Activated naive CD4-positive, alpha-beta T cell treated with anti-CD3 and anti-CD28 coated beads for 36 hours (primary cell): ENCODE results near the gene ISL2. TPM values are rescaled to one million over a fixed set of nuclear protein-coding genes. Genes with fewer than 3 reads are reported as not detected.

Experiments
- CTCF ChIA-PET: fragments of 350-600 bp; sonication (Branson Sonifier 250); formaldehyde crosslinking; loops from one replicate; lab custom pipeline; 2021; ENCODE audit warnings: antibody characterized with exemption; lab: Charles Lee
- DNase-seq: peaks from one replicate; pipeline ENCODE4 v3.0.0-alpha.2; 2020
- H3K27ac Mint-ChIP-seq: one replicate; pipeline ENCODE4 v1.8.0; 2021; ENCODE audit warnings: mild to moderate bottlenecking, mixed read lengths
- H3K27me3 Mint-ChIP-seq: one replicate; pipeline ENCODE4 v1.8.0; 2021; ENCODE audit warnings: low read depth, mixed read lengths
- H3K36me3 Mint-ChIP-seq: one replicate; pipeline ENCODE4 v1.8.0; 2021; ENCODE audit warnings: low read depth, mixed read lengths
- H3K4me1 Mint-ChIP-seq: one replicate; pipeline ENCODE4 v1.8.0; 2021; ENCODE audit warnings: low read depth, mixed read lengths
- H3K4me3 Mint-ChIP-seq: one replicate; pipeline ENCODE4 v1.8.0; 2021; ENCODE audit warnings: mild to moderate bottlenecking, moderate library complexity, mixed read lengths
- H3K9me3 Mint-ChIP-seq: one replicate; pipeline ENCODE4 v1.8.0; 2021; ENCODE audit warnings: mixed read lengths
- intact Hi-C: fragments of 100-400 bp; cut with micrococcal nuclease; formaldehyde crosslinking; loops from one replicate; pipeline ENCODE4 v1.15.1; 2023
- total RNA-seq, 2 experiments: library from RNA; stranded (reverse); gene quantifications; one replicate each; pipeline ENCODE4 v1.2.3, GENCODE V29; 2021

Gene ISL2
- total RNA-seq, 2 experiments from 2014 or later = not detected

DNA sequence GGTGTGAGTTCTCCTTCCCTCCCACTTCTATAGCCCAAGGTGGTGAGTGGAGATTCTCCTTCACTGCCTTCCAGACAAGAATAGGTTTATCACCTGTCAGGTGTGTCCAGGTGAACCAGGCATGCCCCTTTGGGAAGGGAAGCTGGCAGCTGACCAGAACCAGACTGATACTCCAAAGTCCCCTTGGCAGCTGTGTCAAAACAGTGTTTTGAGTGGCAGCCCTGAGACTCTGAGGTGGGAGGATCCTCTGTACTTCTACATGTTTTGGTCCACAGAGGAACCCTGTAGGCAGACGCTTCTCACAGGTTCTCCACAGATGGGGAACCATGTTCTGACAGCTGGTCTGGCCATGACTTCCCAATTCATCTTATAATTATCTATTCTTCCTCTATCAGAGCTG is 30.1 kb downstream of the ISL2 start:
- CTCF ChIA-PET = interaction anchor here (0.7 kb wide), 1 partner anchor 685 kb away, joined by 3 read pairs; no protein-coding TSS in a partner anchor
- DNase-seq = no peak
- Mint-ChIP-seq H3K4me1 (no peaks in the 10 kb centered on the region), H3K27me3 (no peaks in the 10 kb centered on the region), H3K4me3 (no peak overlapping the region), H3K36me3 (peaks cover 1% of the 10 kb centered on the region), H3K27ac (no peak overlapping the region), H3K9me3 (no peaks in the 10 kb centered on the region)
- intact Hi-C loops = no loop called here

- DNase-seq = no peak
- Mint-ChIP-seq H3K9me3 (no peaks in the 10 kb centered on the region), H3K4me1 (no peaks in the 10 kb centered on the region), H3K27me3 (no peaks in the 10 kb centered on the region), H3K27ac (no peak overlapping the region), H3K36me3 (peaks cover 9% of the 10 kb centered on the region), H3K4me3 (no peak overlapping the region)
- intact Hi-C loops = no loop called here
- CTCF ChIA-PET = no interaction called here
Observed at GRCh38 chr15:76368122-76368621, 31.6 kb downstream of the ISL2 start.

DNA sequence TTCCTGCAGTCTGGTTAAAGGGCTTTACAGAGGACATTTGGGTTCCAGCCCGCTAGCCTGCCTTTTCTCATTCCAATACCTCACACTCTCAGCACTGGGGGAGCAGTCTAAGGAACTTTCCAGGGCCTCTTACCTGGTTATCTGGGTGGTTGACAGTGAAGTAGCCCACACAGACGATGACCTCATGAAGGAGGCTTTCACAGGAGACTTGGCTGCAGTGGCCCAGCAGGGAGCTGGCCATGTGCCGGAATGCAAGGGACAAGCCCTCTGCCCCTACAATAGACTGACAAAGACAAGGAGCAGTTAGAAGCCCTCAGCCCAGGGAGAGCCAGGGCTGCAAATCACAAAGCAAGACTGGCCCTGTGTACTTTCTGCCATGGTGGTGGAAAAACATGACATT is 39.5 kb downstream of the ISL2 start:
- no peak overlapping the region for H3K27ac Mint-ChIP-seq
- intact Hi-C loops = no loop called here
- no peaks in the 10 kb centered on the region for H3K4me1 Mint-ChIP-seq
- CTCF ChIA-PET = no interaction called here
- H3K36me3 Mint-ChIP-seq = peaks cover 23% of the 10 kb centered on the region
- no peak for DNase-seq
- no peaks in the 10 kb centered on the region for H3K27me3 Mint-ChIP-seq
- no peaks in the 10 kb centered on the region for H3K9me3 Mint-ChIP-seq
- no peak overlapping the region for H3K4me3 Mint-ChIP-seq

DNA sequence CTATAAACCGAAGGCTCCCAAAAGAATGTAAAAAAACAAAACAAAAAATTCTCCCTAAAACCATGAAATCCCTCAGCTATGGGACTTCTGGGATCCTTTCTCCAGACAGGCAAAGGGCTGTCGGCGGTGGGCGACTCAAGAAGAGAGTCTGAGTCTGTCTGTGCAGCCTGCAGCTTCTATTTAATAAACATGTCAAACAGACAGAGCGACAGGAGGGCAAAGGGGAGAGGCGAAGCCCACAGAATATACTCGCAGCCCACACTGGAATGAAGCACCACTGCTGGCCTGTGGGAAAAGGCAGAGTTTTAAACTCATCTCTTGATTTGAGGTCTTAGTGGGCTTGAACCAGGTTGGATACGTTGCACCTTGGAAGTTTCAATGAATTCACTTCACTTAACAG is 40.2 kb downstream of the ISL2 start:
- Mint-ChIP-seq H3K4me1 (no peaks in the 10 kb centered on the region), H3K9me3 (no peaks in the 10 kb centered on the region), H3K36me3 (peaks cover 23% of the 10 kb centered on the region), H3K27me3 (no peaks in the 10 kb centered on the region), H3K4me3 (no peak overlapping the region), H3K27ac (no peak overlapping the region)
- CTCF ChIA-PET = no interaction called here
- DNase-seq = no peak
- intact Hi-C loops = no loop called here

- Mint-ChIP-seq H3K4me1 (no peaks in the 10 kb centered on the region), H3K27me3 (no peaks in the 10 kb centered on the region), H3K36me3 (peaks cover 21% of the 10 kb centered on the region), H3K27ac (no peak overlapping the region), H3K4me3 (no peak overlapping the region), H3K9me3 (no peaks in the 10 kb centered on the region)
- no peak for DNase-seq
- CTCF ChIA-PET = no interaction called here
- intact Hi-C loops = no loop called here
Observed at GRCh38 chr15:76377217-76377616, 40.6 kb downstream of the ISL2 start.

DNA sequence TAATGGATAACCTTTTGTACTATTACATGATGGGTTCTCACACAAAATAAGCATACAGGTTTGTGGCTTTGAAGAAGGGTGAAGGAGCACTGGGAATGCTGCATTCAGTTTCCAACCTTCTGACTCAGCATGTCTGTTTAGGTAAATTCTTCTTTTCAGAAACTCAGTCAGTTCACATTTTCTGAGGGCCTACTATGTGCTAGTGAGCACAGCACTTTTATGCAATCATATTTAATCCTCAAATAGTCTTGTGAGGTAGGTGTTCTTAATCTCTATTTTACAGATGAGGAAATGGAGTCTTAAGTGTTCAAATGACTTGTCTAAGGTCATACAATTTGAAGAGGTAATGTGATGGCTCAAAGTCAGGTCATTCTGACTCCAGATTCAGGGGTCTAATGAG is 41.2 kb downstream of the ISL2 start:
- no peaks in the 10 kb centered on the region for H3K9me3 Mint-ChIP-seq
- no peak for DNase-seq
- no peak overlapping the region for H3K4me3 Mint-ChIP-seq
- no peaks in the 10 kb centered on the region for H3K4me1 Mint-ChIP-seq
- H3K36me3 Mint-ChIP-seq = peaks cover 20% of the 10 kb centered on the region
- CTCF ChIA-PET = no interaction called here
- intact Hi-C loops = no loop called here
- H3K27me3 Mint-ChIP-seq = no peaks in the 10 kb centered on the region
- no peak overlapping the region for H3K27ac Mint-ChIP-seq

GRCh38 chr15:76378691-76379090 is 42.1 kb downstream of the ISL2 start:
- CTCF ChIA-PET = interaction anchor here (1.1 kb wide), 1 partner anchor 56 kb away, joined by 3 read pairs; no protein-coding TSS in a partner anchor
- no peaks in the 10 kb centered on the region for H3K4me1 Mint-ChIP-seq
- H3K27ac Mint-ChIP-seq = no peak overlapping the region

GRCh38 chr15:76380249-76380648 is 43.7 kb downstream of the ISL2 start:
- CTCF ChIA-PET = no interaction called here

More at GRCh38 chr15:76378691-76379090, 42.1 kb downstream of the ISL2 start:
- H3K27me3 Mint-ChIP-seq = no peaks in the 10 kb centered on the region
- H3K4me3 Mint-ChIP-seq = no peak overlapping the region
- peaks cover 16% of the 10 kb centered on the region for H3K36me3 Mint-ChIP-seq
- DNase-seq = no peak
- H3K9me3 Mint-ChIP-seq = no peaks in the 10 kb centered on the region
- intact Hi-C loops = no loop called here

DNA sequence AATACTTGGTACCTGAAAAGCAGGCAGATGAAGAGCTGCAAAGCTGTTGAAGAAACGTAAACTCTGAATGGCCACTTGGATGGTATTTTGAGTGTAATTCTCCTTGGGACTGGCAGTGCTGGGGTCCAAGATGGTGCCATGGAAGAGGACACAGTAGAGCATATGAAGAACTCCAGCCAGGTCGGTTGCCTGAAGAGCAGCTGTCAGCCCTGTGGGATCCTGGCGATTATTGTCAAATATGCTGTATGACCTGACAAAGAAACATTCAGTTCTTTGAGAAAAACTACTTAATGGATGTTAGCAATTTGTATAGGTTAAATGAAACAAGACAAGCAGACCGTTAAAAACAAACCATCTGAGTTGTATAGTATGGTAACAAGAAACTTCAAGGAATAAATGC is 44.8 kb downstream of the ISL2 start:
- Mint-ChIP-seq H3K9me3 (no peaks in the 10 kb centered on the region), H3K27me3 (no peaks in the 10 kb centered on the region), H3K4me3 (no peak overlapping the region), H3K4me1 (no peaks in the 10 kb centered on the region), H3K27ac (no peak overlapping the region), H3K36me3 (peaks cover 14% of the 10 kb centered on the region)
- CTCF ChIA-PET = no interaction called here
- no peak for DNase-seq
- intact Hi-C loops = no loop called here

More at GRCh38 chr15:76380249-76380648, 43.7 kb downstream of the ISL2 start:
- DNase-seq = no peak
- intact Hi-C loops = no loop called here
- Mint-ChIP-seq H3K27me3 (no peaks in the 10 kb centered on the region), H3K4me1 (no peaks in the 10 kb centered on the region), H3K4me3 (no peak overlapping the region), H3K27ac (no peak overlapping the region), H3K36me3 (peaks cover 14% of the 10 kb centered on the region), H3K9me3 (no peaks in the 10 kb centered on the region)

DNA sequence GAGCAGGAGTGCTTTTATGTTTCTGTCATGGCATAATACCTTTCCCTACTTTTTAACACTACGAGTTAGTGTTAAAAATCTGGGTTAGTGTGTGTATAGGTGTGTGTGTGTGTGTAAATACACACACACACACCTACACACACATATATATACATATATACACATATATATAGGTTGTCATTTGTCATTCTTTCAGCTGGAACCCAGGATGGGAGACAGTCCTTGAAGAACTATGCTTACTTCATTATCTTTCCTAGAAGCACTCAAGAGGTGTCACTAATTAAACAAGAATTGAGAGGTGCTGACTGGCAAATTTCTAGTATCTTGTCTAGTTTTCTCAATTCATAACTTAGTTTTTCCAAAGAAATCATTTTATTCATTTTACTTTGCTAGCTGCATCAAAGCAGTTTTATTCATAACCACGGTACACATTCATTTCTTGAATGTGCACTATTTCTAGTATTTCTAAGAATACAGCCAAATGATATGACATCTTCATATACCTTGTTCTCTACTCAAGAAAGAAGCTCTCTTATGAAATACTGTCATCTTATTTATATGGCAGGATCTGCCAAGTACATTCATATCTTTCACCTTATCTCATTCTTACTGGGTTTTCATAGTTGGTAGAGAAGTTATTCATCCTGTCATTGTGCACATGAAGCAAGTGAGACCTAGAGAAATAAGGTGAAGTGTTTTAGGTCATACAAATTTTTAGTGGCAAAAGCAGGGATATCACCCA is 46.6 kb downstream of the ISL2 start:
- H3K27ac Mint-ChIP-seq = no peak overlapping the region

GRCh38 chr15:76384409-76384808 is 47.8 kb downstream of the ISL2 start:
- no peaks in the 10 kb centered on the region for H3K4me1 Mint-ChIP-seq
- H3K27ac Mint-ChIP-seq = no peak overlapping the region
- H3K9me3 Mint-ChIP-seq = no peaks in the 10 kb centered on the region
- CTCF ChIA-PET = interaction anchor here (0.6 kb wide), 1 partner anchor 456 kb away, joined by 4 read pairs; no protein-coding TSS in a partner anchor
- no peak overlapping the region for H3K4me3 Mint-ChIP-seq
- peaks cover 5% of the 10 kb centered on the region for H3K36me3 Mint-ChIP-seq
- H3K27me3 Mint-ChIP-seq = no peaks in the 10 kb centered on the region
- no peak for DNase-seq
- intact Hi-C loops = no loop called here

More for the DNA sequence above, 46.6 kb downstream of the ISL2 start:
- intact Hi-C loops = no loop called here
- Mint-ChIP-seq H3K27me3 (no peaks in the 10 kb centered on the region), H3K9me3 (no peaks in the 10 kb centered on the region), H3K36me3 (peaks cover 14% of the 10 kb centered on the region), H3K4me3 (no peak overlapping the region), H3K4me1 (no peaks in the 10 kb centered on the region)
- no peak for DNase-seq
- CTCF ChIA-PET = no interaction called here

DNA sequence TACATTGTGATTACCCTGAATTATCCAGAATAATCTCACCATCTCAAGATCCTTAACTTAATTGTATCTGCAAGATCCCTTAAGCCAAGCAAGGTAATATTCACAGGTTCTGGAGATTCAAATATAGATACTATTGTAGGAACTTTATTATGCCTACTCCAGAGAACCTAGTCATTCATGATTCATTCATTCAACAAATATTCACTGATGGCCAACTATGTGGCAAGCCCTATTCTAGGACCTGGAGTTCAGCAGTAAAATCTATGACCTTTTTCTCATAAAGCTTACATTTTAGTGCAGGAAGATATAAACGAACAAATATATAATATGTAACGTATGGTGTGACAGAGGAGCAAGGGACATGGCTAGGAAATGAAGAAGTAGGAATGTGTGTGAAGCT is 49.6 kb downstream of the ISL2 start:
- DNase-seq = no peak
- Mint-ChIP-seq H3K4me3 (no peak overlapping the region), H3K27me3 (no peaks in the 10 kb centered on the region), H3K4me1 (no peaks in the 10 kb centered on the region), H3K9me3 (no peaks in the 10 kb centered on the region), H3K36me3 (peaks cover 5% of the 10 kb centered on the region), H3K27ac (no peak overlapping the region)
- CTCF ChIA-PET = interaction anchor here (0.6 kb wide), 1 partner anchor 75 kb away, joined by 3 read pairs; no protein-coding TSS in a partner anchor
- intact Hi-C loops = no loop called here

GRCh38 chr15:76386926-76387325 is 50.4 kb downstream of the ISL2 start:
- CTCF ChIA-PET = interaction anchor here (0.6 kb wide), 1 partner anchor 74 kb away, joined by 3 read pairs; no protein-coding TSS in a partner anchor
- H3K4me1 Mint-ChIP-seq = no peaks in the 10 kb centered on the region
- peaks cover 4% of the 10 kb centered on the region for H3K36me3 Mint-ChIP-seq
- H3K27ac Mint-ChIP-seq = no peak overlapping the region
- intact Hi-C loops = no loop called here
- no peaks in the 10 kb centered on the region for H3K9me3 Mint-ChIP-seq
- no peak overlapping the region for H3K4me3 Mint-ChIP-seq
- no peak for DNase-seq
- no peaks in the 10 kb centered on the region for H3K27me3 Mint-ChIP-seq
